Liver (tissue), 9 donors: ENCODE results near the gene CD81. TPM values are rescaled to one million over a fixed set of nuclear protein-coding genes. Genes with fewer than 3 reads are reported as not detected.

ENCODE experiments used
- DNase-seq: peaks from one replicate; pipeline ENCODE4 v3.0.0-alpha.2; 2017; ENCODE audit warnings: low spot score
- H3K27ac ChIP-seq, 2 donors: one replicate each; pipeline ENCODE4 v1.7.0; 2013; ENCODE audit warnings: inconsistent platforms in 2 of 2, low read length in 2 of 2, control low read depth in 1 of 2, low read depth in 1 of 2, mild to moderate bottlenecking in 1 of 2
- H3K27me3 ChIP-seq, 4 donors: one replicate each; pipeline versions ENCODE4 v1.6.1 to v1.7.0; 2013; ENCODE audit warnings: low read length in 3 of 4, inconsistent platforms in 1 of 4, mild to moderate bottlenecking in 1 of 4, moderate library complexity in 1 of 4; ENCODE audit not compliant: control insufficient read depth in 4 of 4, insufficient read depth in 4 of 4
- H3K36me3 ChIP-seq, 4 donors: one replicate each; pipeline versions ENCODE4 v1.6.1 to v1.7.0; 2013; ENCODE audit warnings: low read length in 3 of 4, mild to moderate bottlenecking in 3 of 4, low read depth in 1 of 4, moderate library complexity in 1 of 4; ENCODE audit not compliant: control insufficient read depth in 4 of 4, insufficient read depth in 3 of 4
- H3K4me1 ChIP-seq, 4 donors: one replicate each; pipeline versions ENCODE4 v1.6.1 to v1.7.0; 2013; ENCODE audit warnings: low read length in 3 of 4, mild to moderate bottlenecking in 3 of 4, moderate library complexity in 1 of 4; ENCODE audit not compliant: control insufficient read depth in 4 of 4, insufficient read depth in 4 of 4
- H3K4me3 ChIP-seq, 3 donors: one replicate each; pipeline versions ENCODE4 v1.6.1 to v1.7.0; 2013; ENCODE audit warnings: low read length in 3 of 3, control low read depth in 1 of 3, low read depth in 1 of 3, mild to moderate bottlenecking in 1 of 3
- H3K9ac ChIP-seq, 2 donors: one replicate each; pipeline ENCODE4 v1.7.0; 2013; ENCODE audit warnings: low read length in 2 of 2, mild to moderate bottlenecking in 2 of 2, moderate library complexity in 2 of 2, control low read depth in 1 of 2, low read depth in 1 of 2
- H3K9me3 ChIP-seq, 4 donors: one replicate each; pipeline versions ENCODE4 v1.6.1 to v1.7.0; 2013; ENCODE audit warnings: low read length in 3 of 4; ENCODE audit not compliant: control insufficient read depth in 4 of 4
- ATF3 ChIP-seq: IDR thresholded peaks from 2 replicates; pipeline ENCODE4 v1.6.1; 2016; ENCODE audit warnings: antibody characterized with exemption
- CTCF ChIP-seq: fragments of 150-350 bp; IDR thresholded peaks from 2 replicates; pipeline ENCODE4 v1.5.1; 2017; ENCODE audit warnings: improper control_type of control experiment, low read depth, low read length; ENCODE audit not compliant: missing input control
- FOXA1 ChIP-seq: IDR thresholded peaks from 2 replicates; pipeline ENCODE4 v1.6.1; 2016; ENCODE audit warnings: antibody characterized with exemption
- FOXA2 ChIP-seq: IDR thresholded peaks from 2 replicates; pipeline ENCODE4 v1.6.1; 2016; ENCODE audit warnings: antibody characterized with exemption
- GABPA ChIP-seq, 2 donors: IDR thresholded peaks in 1 of 2; conservative IDR thresholded peaks in 1 of 2; 2 replicates each; pipeline ENCODE4 v1.6.1; 2016; ENCODE audit warnings: antibody characterized with exemption in 2 of 2, mild to moderate bottlenecking in 1 of 2, moderate library complexity in 1 of 2
- HNF4A ChIP-seq, 2 donors: conservative IDR thresholded peaks; 2 replicates each; pipeline ENCODE4 v1.6.1; 2016; ENCODE audit warnings: antibody characterized with exemption in 2 of 2, mild to moderate bottlenecking in 2 of 2
- HNF4G ChIP-seq: IDR thresholded peaks from 2 replicates; pipeline ENCODE4 v1.6.1; 2016; ENCODE audit warnings: antibody characterized with exemption
- MAX ChIP-seq: IDR thresholded peaks from 2 replicates; pipeline ENCODE4 v1.6.1; 2016; ENCODE audit warnings: antibody characterized with exemption
- NR2F2 ChIP-seq: IDR thresholded peaks from 2 replicates; pipeline ENCODE4 v1.6.1; 2016; ENCODE audit warnings: antibody characterized with exemption
- REST ChIP-seq: IDR thresholded peaks from 2 replicates; pipeline ENCODE4 v1.6.1; 2016; ENCODE audit warnings: antibody characterized with exemption, mild to moderate bottlenecking
- RXRA ChIP-seq, 2 donors: IDR thresholded peaks; 2 replicates each; pipeline ENCODE4 v1.6.1; 2017 to 2018; ENCODE audit warnings: antibody characterized with exemption in 2 of 2, mild to moderate bottlenecking in 1 of 2
- SP1 ChIP-seq: IDR thresholded peaks from 2 replicates; pipeline ENCODE4 v1.6.1; 2018; ENCODE audit warnings: antibody characterized with exemption, mild to moderate bottlenecking
- TAF1 ChIP-seq: conservative IDR thresholded peaks from 2 replicates; pipeline ENCODE4 v1.6.1; 2016; ENCODE audit warnings: antibody characterized with exemption, mild to moderate bottlenecking
- YY1 ChIP-seq: IDR thresholded peaks from 2 replicates; pipeline ENCODE4 v1.6.1; 2016; ENCODE audit warnings: antibody characterized with exemption, mild to moderate bottlenecking
- ZBTB33 ChIP-seq: IDR thresholded peaks from 2 replicates; pipeline ENCODE4 v1.6.1; 2016; ENCODE audit warnings: antibody characterized with exemption
- WGBS: extraction: QIAGEN DNeasy Blood & Tissue Kit; methylation state at CpG from one replicate; pipeline ENCODE4 v1.1.7; 2013; 5-methylcytosine and 5-hydroxymethylcytosine counted together
- polyA plus RNA-seq, 2 donors: library from polyadenylated mRNA; stranded (reverse) in 1 of 2; unstranded in 1 of 2; fragments of 200-250 nt in 1 of 2; fragments of >200 nt in 1 of 2; fragmentation: Nextera tagmentation in 1 of 2; extraction: Ambion mirVana in 1 of 2; gene quantifications; one replicate each; pipeline versions ENCODE4 v1.2.1 to v1.2.3, GENCODE V29; 2013 to 2015
- total RNA-seq, 2 donors: library from RNA; depleted of rRNA; stranded (reverse); fragments of >200 nt; gene quantifications; one replicate each; pipeline ENCODE4 v1.2.3, GENCODE V29; 2014
- donor health status: healthy.
- donor health status: healthy.
- donor health status: healthy.
- donor health status: healthy.
- donor health status: healthy.

The CD81 gene
- total and polyA plus RNA-seq, 4 donors: 76.9 to 712 (median 164) TPM

- peak overlapping the region in 2 of 3 donors; percentile 2 to 8 for H3K4me3 ChIP-seq
- peaks cover 0 to 12% (median 10%) of the 10 kb centered on the region in 4 donors for H3K4me1 ChIP-seq
These were observed 30.4 kb upstream of the CD81 start for GRCh38 chr11:2346586-2347307.

More at GRCh38 chr11:2346586-2347307, 30.4 kb upstream of the CD81 start:
- TF ChIP-seq RXRA (IDR thresholded peaks at IDR 0.05) (no peak), ATF3 (no peak), SP1 (no peak), FOXA2 (no peak), REST (no peak), NR2F2 (no peak), ZBTB33 (no peak), CTCF (no peak), HNF4A (conservative IDR thresholded peaks at IDR 0.05) (no peak), HNF4G (no peak), GABPA (IDR thresholded peaks at IDR 0.05 in 1 of 2, conservative IDR thresholded peaks at IDR 0.05 in 1 of 2) (no peak), FOXA1 (no peak), TAF1 (no peak), YY1 (no peak), MAX (no peak)
- Histone ChIP-seq H3K36me3 (no peaks in the 10 kb centered on the region), H3K27ac (peak overlapping the region; percentile 48 to 73), H3K27me3 (no peaks in the 10 kb centered on the region), H3K9ac (no peak overlapping the region), H3K9me3 (no peaks in the 10 kb centered on the region)
- no peak for DNase-seq
- WGBS: 84% methylated on average over 10 of the region's 10 CpGs
